DOHH2 (cell line): Measurements from ENCODE around the gene ZFAND3.

Source experiments
- H3F3A ChIP-seq: fragments of 200-600 bp; sonication (generic), shearing (Covaris generic); 2 replicates; pipeline ENCODE4 v1.6.0; 2016; ENCODE audit warnings: antibody characterized with exemption, mild to moderate bottlenecking; ENCODE audit not compliant: control insufficient read depth, insufficient read depth
- H3K27ac ChIP-seq: fragments of 200-600 bp; sonication (generic); 2 replicates; pipeline ENCODE4 v1.5.1; 2014; ENCODE audit warnings: low read depth, mild to moderate bottlenecking, low read length, moderate library complexity
- H3K27me3 ChIP-seq: fragments of 200-600 bp; sonication (generic); 2 replicates; pipeline ENCODE4 v1.6.1; 2014; ENCODE audit warnings: mild to moderate bottlenecking, low read length, mixed read lengths; ENCODE audit not compliant: control insufficient read depth
- H3K36me3 ChIP-seq: fragments of 200-600 bp; sonication (generic); 2 replicates; pipeline ENCODE4 v1.6.1; 2014; ENCODE audit warnings: mild to moderate bottlenecking, low read length, moderate library complexity, mixed read lengths; ENCODE audit not compliant: control insufficient read depth
- H3K4me1 ChIP-seq: fragments of 200-600 bp; sonication (generic); 2 replicates; pipeline ENCODE4 v1.6.1; 2014; ENCODE audit warnings: mild to moderate bottlenecking, low read length, mixed read lengths; ENCODE audit not compliant: control insufficient read depth
- H3K4me2 ChIP-seq: fragments of 200-600 bp; sonication (generic); 2 replicates; pipeline ENCODE4 v1.6.0; 2014; ENCODE audit warnings: mild to moderate bottlenecking, low read length, moderate library complexity
- H3K4me3 ChIP-seq: fragments of 200-600 bp; sonication (generic); 2 replicates; pipeline ENCODE4 v1.5.1; 2014; ENCODE audit warnings: mild to moderate bottlenecking, low read length, mixed read lengths
- H3K79me2 ChIP-seq: fragments of 200-600 bp; sonication (generic); 2 replicates; pipeline ENCODE4 v1.6.1; 2014; ENCODE audit warnings: mild to moderate bottlenecking, low read length, mixed read lengths; ENCODE audit not compliant: control insufficient read depth
- H3K9me2 ChIP-seq: fragments of 200-600 bp; sonication (generic); replicated peaks from 2 replicates; pipeline ENCODE4 v1.6.1; 2014; ENCODE audit warnings: mild to moderate bottlenecking, low read length, mixed read lengths; ENCODE audit not compliant: control insufficient read depth
- H3K9me3 ChIP-seq: fragments of 200-600 bp; sonication (generic); 2 replicates; pipeline ENCODE4 v1.6.1; 2014; ENCODE audit warnings: antibody characterized with exemption, low read length, mixed read lengths; ENCODE audit not compliant: control insufficient read depth, insufficient read depth
- H4K20me1 ChIP-seq: fragments of 200-600 bp; sonication (generic); 2 replicates; pipeline ENCODE4 v1.6.0; 2014; ENCODE audit warnings: low read depth, mild to moderate bottlenecking, antibody characterized with exemption, low read length, moderate library complexity; ENCODE audit not compliant: control insufficient read depth, insufficient read depth
- EZH2phosphoT487 ChIP-seq: fragments of 200-600 bp; sonication (generic); IDR thresholded peaks from 2 replicates; pipeline ENCODE4 v1.6.1; 2017; ENCODE audit warnings: borderline replicate concordance, mild to moderate bottlenecking, antibody characterized with exemption, low read length, moderate library complexity, mixed read lengths
- TF ChIP-seq, protein P1 (sequence below): fragments of 200-600 bp; sonication (generic); IDR thresholded peaks from one replicate; pipeline ENCODE4 v1.5.1; 2014; ENCODE audit warnings: antibody characterized with exemption, mild to moderate bottlenecking, low read depth, low read length; ENCODE audit not compliant: poor library complexity, severe bottlenecking

Gene ZFAND3

DNA sequence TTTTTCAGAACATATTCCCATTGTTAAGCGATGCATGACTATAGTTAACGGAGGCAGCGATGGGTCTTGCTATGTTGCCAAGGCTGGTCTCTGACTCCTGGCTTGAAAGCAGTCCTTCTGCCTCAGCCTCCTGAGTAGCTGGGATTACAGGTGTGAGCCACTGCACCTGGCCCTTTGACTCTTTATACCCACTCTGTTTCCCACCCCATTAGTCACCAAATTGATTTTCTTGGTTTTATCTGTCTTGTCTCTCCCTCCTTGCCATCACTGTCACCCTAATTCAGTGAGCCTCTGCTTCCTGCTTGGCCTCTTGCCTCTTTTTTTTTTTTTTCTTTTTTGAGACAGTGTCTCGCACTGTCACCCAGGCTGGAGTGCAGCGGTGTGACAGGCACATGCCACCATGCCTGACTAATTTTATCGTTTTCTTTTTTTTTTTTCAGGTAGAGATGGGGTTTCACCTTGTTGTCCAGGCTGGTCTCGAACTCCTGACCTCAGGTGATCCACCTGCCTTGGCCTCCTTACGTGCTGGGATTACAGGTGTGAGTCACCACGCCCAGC is 31.3 kb downstream of the ZFAND3 start:
- Histone ChIP-seq H3F3A (no peaks in the 10 kb centered on the region), H3K27me3 (no peaks in the 10 kb centered on the region), H3K79me2 (peaks cover 37% of the 10 kb centered on the region), H3K9me3 (no peaks in the 10 kb centered on the region), H3K4me3 (no peak overlapping the region), H3K9me2 (no peaks in the 10 kb centered on the region), H3K27ac (no peak overlapping the region), H3K4me1 (no peaks in the 10 kb centered on the region), H4K20me1 (no peaks in the 10 kb centered on the region; the same call in 1 of the 2 replicates), H3K36me3 (no peaks in the 10 kb centered on the region), H3K4me2 (no peak overlapping the region)
- TF ChIP-seq, protein P1, sequence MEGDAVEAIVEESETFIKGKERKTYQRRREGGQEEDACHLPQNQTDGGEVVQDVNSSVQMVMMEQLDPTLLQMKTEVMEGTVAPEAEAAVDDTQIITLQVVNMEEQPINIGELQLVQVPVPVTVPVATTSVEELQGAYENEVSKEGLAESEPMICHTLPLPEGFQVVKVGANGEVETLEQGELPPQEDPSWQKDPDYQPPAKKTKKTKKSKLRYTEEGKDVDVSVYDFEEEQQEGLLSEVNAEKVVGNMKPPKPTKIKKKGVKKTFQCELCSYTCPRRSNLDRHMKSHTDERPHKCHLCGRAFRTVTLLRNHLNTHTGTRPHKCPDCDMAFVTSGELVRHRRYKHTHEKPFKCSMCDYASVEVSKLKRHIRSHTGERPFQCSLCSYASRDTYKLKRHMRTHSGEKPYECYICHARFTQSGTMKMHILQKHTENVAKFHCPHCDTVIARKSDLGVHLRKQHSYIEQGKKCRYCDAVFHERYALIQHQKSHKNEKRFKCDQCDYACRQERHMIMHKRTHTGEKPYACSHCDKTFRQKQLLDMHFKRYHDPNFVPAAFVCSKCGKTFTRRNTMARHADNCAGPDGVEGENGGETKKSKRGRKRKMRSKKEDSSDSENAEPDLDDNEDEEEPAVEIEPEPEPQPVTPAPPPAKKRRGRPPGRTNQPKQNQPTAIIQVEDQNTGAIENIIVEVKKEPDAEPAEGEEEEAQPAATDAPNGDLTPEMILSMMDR, result no peak
- no peak for TF ChIP-seq EZH2phosphoT487

DNA sequence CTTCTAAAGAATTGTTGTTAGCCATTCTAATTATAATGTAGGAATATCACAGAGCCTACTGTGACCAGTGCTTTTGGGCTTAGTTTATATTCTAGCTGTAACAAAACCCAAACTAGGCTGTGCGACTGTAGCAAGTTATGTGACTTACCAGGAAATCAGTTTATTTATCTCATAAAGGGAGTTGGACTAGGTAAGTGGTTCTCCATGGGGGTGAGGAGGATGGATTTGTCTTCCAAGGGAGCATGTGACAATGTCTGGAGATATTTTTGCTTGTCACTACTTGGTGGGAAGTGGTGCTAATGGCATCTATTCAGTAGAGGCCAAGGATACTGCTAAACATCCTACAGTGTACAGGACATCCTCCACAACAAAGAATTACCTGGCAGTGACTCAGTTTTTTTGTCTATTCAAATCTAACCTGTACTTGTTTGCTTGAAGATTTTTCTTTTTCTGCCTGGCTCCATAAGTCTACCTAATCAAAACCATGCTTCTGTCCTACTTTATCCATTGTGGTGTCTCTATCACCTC is 32.5 kb downstream of the ZFAND3 start:
- H3K4me3 ChIP-seq, result no peak overlapping the region
- no peaks in the 10 kb centered on the region for H3K4me1 ChIP-seq
- no peaks in the 10 kb centered on the region for H3K9me3 ChIP-seq
- H3K27ac ChIP-seq, result no peak overlapping the region
- H3K9me2 ChIP-seq, result no peaks in the 10 kb centered on the region
- H4K20me1 ChIP-seq, result peaks cover 4% of the 10 kb centered on the region
- no peaks in the 10 kb centered on the region for H3K36me3 ChIP-seq
- H3K79me2 ChIP-seq, result peaks cover 33% of the 10 kb centered on the region
- H3F3A ChIP-seq, result no peaks in the 10 kb centered on the region
- TF ChIP-seq, protein P1, result no peak
- H3K4me2 ChIP-seq, result no peak overlapping the region
- no peaks in the 10 kb centered on the region for H3K27me3 ChIP-seq

DNA sequence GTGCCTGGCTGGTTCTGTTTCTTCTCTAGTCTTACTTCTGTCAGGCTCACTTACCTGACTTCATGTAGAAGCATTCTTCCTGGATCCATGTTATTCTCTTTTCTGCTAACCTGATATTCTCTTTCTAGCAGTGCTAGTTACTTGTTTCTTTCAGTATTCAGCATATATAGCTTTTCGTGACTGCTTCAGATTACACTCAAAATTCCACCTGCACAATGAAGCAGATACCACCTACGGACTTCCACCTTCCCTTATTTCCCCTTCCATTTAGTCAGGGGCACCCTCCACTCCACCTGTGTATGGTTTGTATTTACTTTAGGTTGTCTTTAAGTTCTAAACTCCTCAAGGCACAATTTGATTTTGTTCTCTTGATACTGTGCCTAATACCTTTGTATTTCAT is 36.8 kb downstream of the ZFAND3 start:
- H4K20me1 ChIP-seq, result peaks cover 4% of the 10 kb centered on the region
- H3F3A ChIP-seq, result no peaks in the 10 kb centered on the region
- peaks cover 19% of the 10 kb centered on the region for H3K79me2 ChIP-seq

More for the DNA sequence above, 36.8 kb downstream of the ZFAND3 start:
- TF ChIP-seq, protein P1, result no peak
- TF ChIP-seq EZH2phosphoT487, result no peak
- Histone ChIP-seq H3K36me3 (no peaks in the 10 kb centered on the region), H3K4me2 (no peak overlapping the region), H3K9me2 (no peaks in the 10 kb centered on the region), H3K27me3 (no peaks in the 10 kb centered on the region), H3K9me3 (no peaks in the 10 kb centered on the region), H3K4me3 (no peak overlapping the region), H3K4me1 (no peaks in the 10 kb centered on the region), H3K27ac (no peak overlapping the region)
